Right ventricle myocardium inferior (tissue), 1 donor: ENCODE data around the gene MED13L. TPM values are rescaled to one million over a fixed set of nuclear protein-coding genes. Genes with fewer than 3 reads are reported as not detected.

Source experiments
- ATAC-seq: fragments of 200-7000 bp; cut with Tn5 transposase; one replicate; pipeline ENCODE4 v1.9.1; 2020; ENCODE audit warnings: mild to moderate bottlenecking, moderate library complexity
- DNase-seq: peaks from one replicate; pipeline ENCODE4 v3.0.0; 2021; ENCODE audit errors: missing footprints
- intact Hi-C: fragments of 100-400 bp; cut with DNase I; formaldehyde crosslinking; loops from one replicate; pipeline ENCODE4 v1.11.0; 2022
- total RNA-seq: library from RNA; stranded (reverse); fragmentation: NEBNext Ultra II Directional; extraction: Animal tissue kit (Norgen Biotek cat#: 25700); gene quantifications from one replicate; pipeline ENCODE4 v1.2.1, GENCODE V29; 2021
- donor health status: DM: no; HTN: yes; CAD: no; lungs with severe emphysema.

Gene MED13L
- total RNA-seq, 1 donor from 2014 or later = 59.8 TPM

DNA sequence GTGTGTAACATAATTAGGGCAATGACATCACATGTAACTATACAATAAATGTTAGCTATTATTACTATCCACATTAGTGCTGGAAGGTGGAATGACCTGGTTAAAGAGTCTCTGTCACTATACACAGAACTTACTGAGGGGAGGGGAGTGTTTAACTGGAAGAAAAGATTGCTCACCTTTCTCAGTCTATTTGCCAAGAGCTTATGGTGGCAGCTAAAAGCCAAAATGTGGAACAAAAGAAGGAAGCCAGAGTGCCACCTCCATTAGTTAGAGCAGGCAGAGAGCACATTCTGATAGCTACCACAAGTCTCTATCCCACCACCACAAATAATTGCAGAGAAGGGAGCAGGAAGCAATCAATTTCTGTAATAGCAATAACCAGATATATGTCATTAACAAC lies 124.4 kb downstream of the MED13L start:
- ATAC-seq (no peak), DNase-seq (no peak)
- intact Hi-C loops = no loop called here

DNA sequence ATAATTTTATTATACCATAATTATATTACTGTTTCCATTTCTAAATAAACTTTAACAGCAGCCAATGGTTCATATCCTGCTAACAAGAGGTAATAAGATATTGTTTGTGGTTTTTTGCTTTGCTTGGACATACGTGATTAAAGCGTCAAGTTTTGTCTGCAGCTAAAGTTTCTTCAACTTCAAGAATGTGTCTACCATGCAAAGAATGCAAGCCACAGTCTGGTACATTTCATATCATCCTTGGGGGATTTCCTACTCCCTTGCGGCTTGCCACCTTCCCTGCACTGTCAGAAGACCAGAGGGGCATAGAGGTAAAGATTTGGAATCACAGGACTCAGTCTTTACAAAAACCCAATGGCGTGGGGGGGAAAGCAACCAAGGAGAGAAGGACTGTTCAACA lies 125.2 kb downstream of the MED13L start:
- DNase-seq (no peak), ATAC-seq (no peak)
- intact Hi-C loops = no loop called here

- DNase-seq (no peak), ATAC-seq (no peak)
- intact Hi-C loops = no loop called here
Measured at GRCh38 chr12:116150452-116150851, 127.0 kb downstream of the MED13L start.

GRCh38 chr12:116150001-116150400 lies 127.5 kb downstream of the MED13L start:
- intact Hi-C loops = no loop called here
- ATAC-seq (no peak), DNase-seq (no peak)

DNA sequence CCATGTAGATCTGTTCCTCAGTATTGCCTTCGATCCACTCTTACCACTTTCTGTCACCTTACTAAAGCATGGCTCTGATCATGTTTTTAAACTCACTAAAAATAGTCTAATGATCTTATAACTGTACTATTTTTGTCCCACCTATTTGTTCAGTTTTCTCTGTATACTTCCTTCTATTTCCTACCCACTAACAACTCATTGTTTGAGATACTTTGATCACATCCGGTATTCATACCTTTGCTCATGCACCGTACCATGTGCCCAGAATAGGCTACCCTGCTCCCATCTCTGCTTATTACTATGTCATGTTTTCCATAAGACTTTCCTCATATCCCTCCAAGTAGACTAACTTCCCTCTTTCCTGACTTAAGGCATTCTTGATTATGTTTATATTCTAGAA lies 128.6 kb downstream of the MED13L start:
- DNase-seq (no peak), ATAC-seq (no peak)
- intact Hi-C loops = no loop called here

DNA sequence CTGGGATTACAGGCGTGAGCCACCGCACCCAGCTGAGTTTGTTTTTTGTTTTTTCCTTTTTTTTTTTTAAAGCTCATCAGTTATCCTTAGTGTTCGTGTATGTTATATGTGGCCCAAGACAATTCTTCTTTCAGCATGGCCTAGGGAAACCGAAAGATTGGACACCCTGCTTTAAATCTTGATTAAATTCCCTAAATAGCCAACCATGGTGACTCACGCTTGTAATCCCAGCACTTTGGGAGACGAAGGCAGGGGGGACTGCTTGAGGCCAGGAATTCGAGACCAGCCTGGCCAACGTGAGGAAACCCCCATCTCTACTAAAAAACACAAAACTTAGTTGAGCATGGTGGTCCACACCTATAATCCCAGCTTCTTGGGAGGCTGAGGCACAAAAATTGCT lies 131.1 kb downstream of the MED13L start:
- DNase-seq = no peak
- intact Hi-C loops = no loop called here
- ATAC-seq = no peak

- intact Hi-C loops = no loop called here
- ATAC-seq (no peak), DNase-seq (no peak)
Measured at GRCh38 chr12:116145451-116145850, 132.0 kb downstream of the MED13L start.

DNA sequence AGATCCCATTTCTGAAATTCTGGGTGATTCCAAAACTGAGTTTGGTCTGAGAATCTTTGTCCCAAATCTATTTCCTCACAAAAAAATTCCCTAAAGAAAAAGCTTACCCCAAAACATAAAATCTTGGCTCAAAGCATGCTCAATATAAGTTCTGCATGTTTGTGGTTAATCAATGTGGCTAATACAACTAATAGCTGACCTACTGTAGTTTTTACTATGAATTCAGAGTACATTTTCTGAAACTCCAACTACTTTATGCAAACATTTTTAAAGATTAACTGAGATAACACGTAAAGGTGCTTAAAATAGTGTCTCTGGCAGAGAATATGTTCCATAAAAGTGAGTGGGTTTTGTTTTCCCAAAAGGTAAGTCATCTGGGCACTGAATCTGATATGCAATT lies 133.1 kb downstream of the MED13L start:
- intact Hi-C loops = loop anchor here (5.0 kb wide), 1 partner anchor 93 kb away; no protein-coding TSS in a partner anchor
- ATAC-seq = no peak
- DNase-seq = no peak

- no peak for DNase-seq
- intact Hi-C loops = loop anchor here (5.0 kb wide), 1 partner anchor 93 kb away; no protein-coding TSS in a partner anchor
- ATAC-seq = no peak
Measured at GRCh38 chr12:116143909-116144308, 133.6 kb downstream of the MED13L start.

GRCh38 chr12:116142936-116143898 lies 134.3 kb downstream of the MED13L start:
- intact Hi-C loops = loop anchor here (5.0 kb wide), 1 partner anchor 94 kb away; no protein-coding TSS in a partner anchor
- ATAC-seq (no peak), DNase-seq (no peak)

GRCh38 chr12:116141833-116142162 lies 135.7 kb downstream of the MED13L start:
- ATAC-seq (no peak), DNase-seq (no peak)
- intact Hi-C loops = loop anchor here (5.0 kb wide), 1 partner anchor 96 kb away; no protein-coding TSS in a partner anchor

- intact Hi-C loops = loop anchor here (5.0 kb wide), 1 partner anchor 96 kb away; no protein-coding TSS in a partner anchor
- no peak for ATAC-seq
- no peak for DNase-seq
Measured at GRCh38 chr12:116141110-116141832, 136.2 kb downstream of the MED13L start.

GRCh38 chr12:116140529-116140928 lies 137.0 kb downstream of the MED13L start:
- ATAC-seq = no peak
- no peak for DNase-seq
- intact Hi-C loops = loop anchor here (5.0 kb wide), 1 partner anchor 97 kb away; no protein-coding TSS in a partner anchor

GRCh38 chr12:116138781-116139180 lies 138.7 kb downstream of the MED13L start:
- ATAC-seq (no peak), DNase-seq (no peak)
- intact Hi-C loops = no loop called here

- ATAC-seq (no peak), DNase-seq (no peak)
- intact Hi-C loops = no loop called here
Measured at GRCh38 chr12:116138364-116138763, 139.1 kb downstream of the MED13L start.

- no peak for ATAC-seq
- intact Hi-C loops = no loop called here
- no peak for DNase-seq
Measured at GRCh38 chr12:116137318-116137717, 140.2 kb downstream of the MED13L start.

DNA sequence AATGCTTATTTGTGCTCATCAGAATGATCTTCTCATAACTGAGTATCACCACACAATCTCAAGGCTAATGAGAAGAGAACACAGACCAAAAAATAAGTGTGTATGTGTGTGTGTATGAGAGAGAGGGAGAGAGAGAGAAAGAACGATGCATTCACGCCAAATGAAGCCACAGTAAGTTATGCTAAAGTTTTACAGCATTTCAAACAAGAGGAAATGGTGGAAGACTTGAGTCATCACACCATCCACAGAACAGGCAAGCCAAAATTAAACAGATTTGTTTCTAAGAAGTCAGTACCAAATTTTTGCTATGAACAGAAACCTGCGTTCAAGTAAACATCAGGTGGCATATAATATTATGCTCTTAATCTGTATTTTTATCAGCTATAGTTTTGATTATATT lies 141.2 kb downstream of the MED13L start:
- intact Hi-C loops = no loop called here

DNA sequence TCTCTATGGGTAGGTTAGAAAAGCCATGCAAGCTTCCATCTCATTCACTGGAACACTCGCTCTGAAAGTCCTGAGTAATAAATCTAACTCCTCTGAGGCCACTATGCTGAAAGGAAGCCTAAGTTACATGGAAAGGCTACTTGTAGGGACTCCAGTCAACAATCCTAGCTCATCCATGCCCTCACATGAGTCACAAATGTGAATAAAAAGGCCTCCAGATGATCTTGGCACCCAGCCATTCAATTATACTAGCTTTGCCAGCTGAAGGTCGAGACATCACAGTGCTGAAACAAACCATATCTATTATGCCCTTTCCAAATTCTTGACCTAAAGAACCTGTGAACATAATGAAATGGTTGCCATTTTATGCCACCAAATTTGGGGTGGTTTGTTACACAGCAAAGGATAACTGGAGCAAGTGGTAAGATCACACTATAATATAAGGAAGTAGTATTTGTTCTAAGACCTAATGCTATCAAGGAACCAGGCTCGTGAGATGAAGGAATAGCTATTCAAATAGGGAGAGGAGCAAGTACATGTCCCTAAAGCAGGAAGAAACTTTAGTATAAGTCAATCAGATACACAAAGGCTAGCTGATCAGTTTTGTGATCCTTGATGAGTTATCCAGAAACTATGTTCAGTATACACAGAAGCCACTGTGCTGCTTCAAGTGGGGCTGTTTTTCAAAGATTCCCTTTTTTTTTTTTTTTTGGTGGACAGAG lies 142.1 kb downstream of the MED13L start:
- intact Hi-C loops = no loop called here
- no peak for ATAC-seq
- DNase-seq = no peak

More for the DNA sequence above, 141.2 kb downstream of the MED13L start:
- ATAC-seq (no peak), DNase-seq (no peak)

DNA sequence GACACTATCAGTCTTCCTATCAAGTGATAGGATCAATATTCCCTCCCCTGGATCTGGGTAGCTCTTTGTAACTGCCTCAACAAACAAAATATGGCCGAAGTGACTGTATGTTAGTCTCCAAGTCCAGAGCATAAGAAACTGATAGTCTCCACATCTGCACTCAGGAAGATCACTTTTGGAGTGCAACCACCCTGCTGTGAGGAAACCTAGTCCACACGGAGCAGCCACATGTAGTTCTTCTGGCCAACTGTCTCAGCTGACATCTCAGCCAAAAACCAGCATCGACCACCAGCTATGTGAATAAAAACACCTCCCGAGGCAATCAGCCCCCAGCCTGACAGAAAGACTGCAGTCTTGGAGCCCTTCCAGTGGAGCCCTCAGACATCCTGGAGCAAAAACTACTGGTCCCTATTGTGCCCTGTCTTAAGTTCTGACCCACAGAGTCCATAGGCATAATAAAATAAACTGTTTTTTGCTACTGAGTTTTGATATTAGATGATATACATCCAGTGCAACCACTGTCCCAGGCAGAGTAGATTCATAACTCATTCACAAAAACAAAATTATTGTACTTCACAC lies 143.8 kb downstream of the MED13L start:
- no peak for ATAC-seq
- intact Hi-C loops = no loop called here
- no peak for DNase-seq
